OCI-LY1 (cell line): ENCODE results near the gene GET3.

Experiments used
- CTCF ChIP-seq: fragments of 200-600 bp; sonication (generic), shearing (Covaris generic); IDR thresholded peaks from 2 replicates; pipeline ENCODE4 v1.5.1; 2017; ENCODE audit warnings: mild to moderate bottlenecking, antibody characterized with exemption, low read length, moderate library complexity, mixed read lengths
- EZH2 ChIP-seq: fragments of 200-600 bp; sonication (generic), shearing (Covaris generic); IDR thresholded peaks from 2 replicates; pipeline ENCODE4 v1.8.0; 2017; ENCODE audit warnings: borderline replicate concordance, mixed run types, mild to moderate bottlenecking, antibody characterized with exemption, low read length, moderate library complexity, mixed read lengths

- TF ChIP-seq CTCF = no peak
- TF ChIP-seq EZH2 = no peak
Measured at GRCh38 chr19:12787458-12787857, 50.2 kb downstream of the GET3 start.
